ENCODE results near the gene TRIM45. TPM values are rescaled to one million over a fixed set of nuclear protein-coding genes. Genes with fewer than 3 reads are reported as not detected.
A peak's percentile ranks its signal among the peaks of the same experiment; 100 is the strongest.
"Not testable (repeated sequence)": the region's sequence is repeated elsewhere in the genome, so short reads cannot be mapped to it uniquely, and the experiment has no call there.

Gene TRIM45
- total RNA-seq, 1 experiment from 2014 or later, result 5.1 TPM

GRCh38 chr1:117162816-117163215 is 41.3 kb upstream of the TRIM45 start:
- peaks cover 17% of the 10 kb centered on the region for H3K4me1 Mint-ChIP-seq (ENCODE audit: low read depth, unreplicated experiment)
- POLR2A ChIA-PET, result no interaction called here
- BruUV-seq (replicated peaks), result no TSS peak

GRCh38 chr1:117161887-117162286 is 40.3 kb upstream of the TRIM45 start:
- no peaks in the 10 kb centered on the region for H3K36me3 ChIP-seq (ENCODE audit: control insufficient read depth, insufficient read depth, low read length)
- Mint-ChIP-seq H3K36me3 (ENCODE audit: insufficient read depth, unreplicated experiment) (no peaks in the 10 kb centered on the region), H3K27me3 (ENCODE audit: insufficient read depth, unreplicated experiment) (no peaks in the 10 kb centered on the region), H3K4me1 (ENCODE audit: low read depth, unreplicated experiment) (peaks cover 17% of the 10 kb centered on the region), H3K27ac (ENCODE audit: unreplicated experiment) (peak overlapping the region; percentile 63), H3K9me3 (ENCODE audit: unreplicated experiment) (peaks cover 5% of the 10 kb centered on the region), H3K4me3 (ENCODE audit: unreplicated experiment) (peak overlapping the region; percentile 41)
- no peak for TF ChIP-seq CTCF (IDR thresholded peaks at IDR 0.05; ENCODE audit: insufficient read depth in 1 of 2, low read depth in 1 of 2, low read length in 1 of 2, severe bottlenecking in 1 of 2, unreplicated experiment in 1 of 2)
- POLR2A ChIA-PET, result no interaction called here
- intact Hi-C loops (cut with micrococcal nuclease; ENCODE audit: unreplicated experiment), result no loop called here
- no peak overlapping the region for H3K4me3 ChIP-seq (ENCODE audit: low read depth, low read length)
- peaks cover 17% of the 10 kb centered on the region for H3K4me1 ChIP-seq
- DNase-seq, result peak in 1 of 2 experiments; percentile 16
- BruUV-seq (replicated peaks), result no TSS peak
- H3K27me3 ChIP-seq (replicated peaks; ENCODE audit: control insufficient read depth, insufficient read depth, low read length), result no peaks in the 10 kb centered on the region
- H3K9me3 ChIP-seq, result no peaks in the 10 kb centered on the region
- CTCF ChIA-PET, result interaction anchor here (1.3 kb wide), 1 partner anchor 123 kb away, joined by 6 read pairs; no protein-coding TSS in a partner anchor

More at GRCh38 chr1:117162816-117163215, 41.3 kb upstream of the TRIM45 start:
- Histone ChIP-seq H3K4me3 (ENCODE audit: low read depth, low read length) (no peak overlapping the region), H3K36me3 (ENCODE audit: control insufficient read depth, insufficient read depth, low read length) (no peaks in the 10 kb centered on the region), H3K9me3 (no peaks in the 10 kb centered on the region), H3K4me1 (peaks cover 17% of the 10 kb centered on the region), H3K27me3 (replicated peaks; ENCODE audit: control insufficient read depth, insufficient read depth, low read length) (no peaks in the 10 kb centered on the region)
- intact Hi-C loops (cut with micrococcal nuclease; ENCODE audit: unreplicated experiment), result no loop called here
- Mint-ChIP-seq H3K27ac (ENCODE audit: unreplicated experiment) (no peak overlapping the region), H3K4me3 (ENCODE audit: unreplicated experiment) (no peak overlapping the region), H3K36me3 (ENCODE audit: insufficient read depth, unreplicated experiment) (no peaks in the 10 kb centered on the region), H3K27me3 (ENCODE audit: insufficient read depth, unreplicated experiment) (no peaks in the 10 kb centered on the region), H3K9me3 (ENCODE audit: unreplicated experiment) (peaks cover 5% of the 10 kb centered on the region)
- CTCF ChIA-PET, result no interaction called here
- no peak for TF ChIP-seq CTCF (IDR thresholded peaks at IDR 0.05; ENCODE audit: insufficient read depth in 1 of 2, low read depth in 1 of 2, low read length in 1 of 2, severe bottlenecking in 1 of 2, unreplicated experiment in 1 of 2)
- DNase-seq, result no peak

- DNase-seq; H3K27me3 ChIP-seq (replicated peaks; ENCODE audit: control insufficient read depth, insufficient read depth, low read length); H3K4me1 ChIP-seq; H3K36me3 Mint-ChIP-seq (ENCODE audit: insufficient read depth, unreplicated experiment); POLR2A ChIA-PET; H3K4me3 ChIP-seq (ENCODE audit: low read depth, low read length); CTCF ChIA-PET; H3K4me1 Mint-ChIP-seq (ENCODE audit: low read depth, unreplicated experiment); H3K9me3 Mint-ChIP-seq (ENCODE audit: unreplicated experiment); H3K4me3 Mint-ChIP-seq (ENCODE audit: unreplicated experiment); BruUV-seq (replicated peaks); intact Hi-C loops (cut with micrococcal nuclease; ENCODE audit: unreplicated experiment); H3K36me3 ChIP-seq (ENCODE audit: control insufficient read depth, insufficient read depth, low read length); H3K9me3 ChIP-seq; H3K27me3 Mint-ChIP-seq (ENCODE audit: insufficient read depth, unreplicated experiment); H3K27ac Mint-ChIP-seq (ENCODE audit: unreplicated experiment): not testable (repeated sequence)
Measured at GRCh38 chr1:117151305-117151704, 29.8 kb upstream of the TRIM45 start.

GRCh38 chr1:117150316-117150715 is 28.8 kb upstream of the TRIM45 start:
- CTCF ChIA-PET, result no interaction called here
- no peak for TF ChIP-seq CTCF (IDR thresholded peaks at IDR 0.05; ENCODE audit: insufficient read depth in 1 of 2, low read depth in 1 of 2, low read length in 1 of 2, severe bottlenecking in 1 of 2, unreplicated experiment in 1 of 2)
- Histone ChIP-seq H3K4me3 (ENCODE audit: low read depth, low read length) (no peak overlapping the region), H3K27me3 (replicated peaks; ENCODE audit: control insufficient read depth, insufficient read depth, low read length) (no peaks in the 10 kb centered on the region), H3K9me3 (no peaks in the 10 kb centered on the region), H3K36me3 (ENCODE audit: control insufficient read depth, insufficient read depth, low read length) (no peaks in the 10 kb centered on the region), H3K4me1 (no peaks in the 10 kb centered on the region)
- Mint-ChIP-seq H3K9me3 (ENCODE audit: unreplicated experiment) (peaks cover 6% of the 10 kb centered on the region), H3K4me1 (ENCODE audit: low read depth, unreplicated experiment) (peaks cover 10% of the 10 kb centered on the region), H3K36me3 (ENCODE audit: insufficient read depth, unreplicated experiment) (no peaks in the 10 kb centered on the region), H3K27ac (ENCODE audit: unreplicated experiment) (no peak overlapping the region), H3K27me3 (ENCODE audit: insufficient read depth, unreplicated experiment) (no peaks in the 10 kb centered on the region), H3K4me3 (ENCODE audit: unreplicated experiment) (no peak overlapping the region)
- no peak for DNase-seq
- BruUV-seq (replicated peaks), result no TSS peak
- POLR2A ChIA-PET, result no interaction called here
- intact Hi-C loops (cut with micrococcal nuclease; ENCODE audit: unreplicated experiment), result no loop called here

Data from Caco-2 (cell line).